Fibroblast of pulmonary artery (primary cell): ENCODE results near the gene PINK1.
A peak's percentile ranks its signal among the peaks of the same experiment; 100 is the strongest.
"Not testable (repeated sequence)": the region's sequence is repeated elsewhere in the genome, so short reads cannot be mapped to it uniquely, and the experiment has no call there.

Source experiments
- DNase-seq: peaks from one replicate; pipeline ENCODE4 v3.0.0-alpha.2; 2010; ENCODE audit warnings: low read depth
- H3K4me3 ChIP-seq: replicated peaks from 2 replicates; pipeline ENCODE4 v1.5.1; 2011; ENCODE audit warnings: low read depth, mild to moderate bottlenecking, control low read depth, low read length, moderate library complexity
- TF ChIP-seq, protein P1 (sequence below): IDR thresholded peaks from 2 replicates; pipeline ENCODE4 v1.5.1; 2011; ENCODE audit warnings: mild to moderate bottlenecking, control low read depth, low read length, inconsistent platforms; ENCODE audit errors: missing control alignments

Gene PINK1

DNA sequence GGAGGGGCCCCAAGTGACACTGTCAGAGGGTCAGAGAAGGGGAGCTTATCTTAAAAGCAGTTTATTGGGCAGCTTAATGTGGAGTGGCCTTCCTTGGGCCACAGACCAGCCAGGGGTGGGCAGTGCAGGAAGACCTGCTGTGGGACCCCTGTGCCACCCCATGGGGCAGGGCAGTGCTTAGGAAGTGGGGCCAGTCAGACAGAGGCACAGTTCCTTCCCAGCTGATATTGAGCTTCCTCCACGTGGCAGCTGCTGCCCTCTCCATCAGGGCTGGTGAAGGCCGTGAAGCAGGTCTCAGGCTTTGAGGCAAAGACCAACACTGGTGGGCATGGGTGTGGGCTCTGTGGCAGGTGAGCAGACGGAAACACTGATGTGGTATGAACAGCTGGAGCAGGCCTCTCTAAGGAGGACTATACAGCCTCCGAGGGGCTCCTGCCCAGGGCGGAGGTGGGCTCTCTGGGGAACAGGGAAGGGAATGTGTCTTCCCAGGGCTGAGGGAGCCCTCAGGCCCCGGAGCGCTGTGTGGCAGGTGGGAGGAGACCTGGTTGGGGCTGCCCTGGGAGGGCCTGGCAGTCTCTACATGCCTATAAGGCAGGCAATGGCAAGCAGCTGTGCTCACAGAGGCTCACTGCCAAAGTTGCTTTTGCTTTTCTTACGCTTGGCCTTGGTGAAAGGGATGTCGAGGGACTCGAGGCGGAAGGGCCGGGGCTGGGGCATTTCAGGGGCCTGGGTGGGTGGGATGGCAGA lies 30.9 kb downstream of the PINK1 start:
- no peak overlapping the region for H3K4me3 ChIP-seq
- DNase-seq = no peak
- TF ChIP-seq, protein P1, sequence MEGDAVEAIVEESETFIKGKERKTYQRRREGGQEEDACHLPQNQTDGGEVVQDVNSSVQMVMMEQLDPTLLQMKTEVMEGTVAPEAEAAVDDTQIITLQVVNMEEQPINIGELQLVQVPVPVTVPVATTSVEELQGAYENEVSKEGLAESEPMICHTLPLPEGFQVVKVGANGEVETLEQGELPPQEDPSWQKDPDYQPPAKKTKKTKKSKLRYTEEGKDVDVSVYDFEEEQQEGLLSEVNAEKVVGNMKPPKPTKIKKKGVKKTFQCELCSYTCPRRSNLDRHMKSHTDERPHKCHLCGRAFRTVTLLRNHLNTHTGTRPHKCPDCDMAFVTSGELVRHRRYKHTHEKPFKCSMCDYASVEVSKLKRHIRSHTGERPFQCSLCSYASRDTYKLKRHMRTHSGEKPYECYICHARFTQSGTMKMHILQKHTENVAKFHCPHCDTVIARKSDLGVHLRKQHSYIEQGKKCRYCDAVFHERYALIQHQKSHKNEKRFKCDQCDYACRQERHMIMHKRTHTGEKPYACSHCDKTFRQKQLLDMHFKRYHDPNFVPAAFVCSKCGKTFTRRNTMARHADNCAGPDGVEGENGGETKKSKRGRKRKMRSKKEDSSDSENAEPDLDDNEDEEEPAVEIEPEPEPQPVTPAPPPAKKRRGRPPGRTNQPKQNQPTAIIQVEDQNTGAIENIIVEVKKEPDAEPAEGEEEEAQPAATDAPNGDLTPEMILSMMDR = no peak

- no peak for DNase-seq
- no peak overlapping the region for H3K4me3 ChIP-seq
- TF ChIP-seq, protein P1 = no peak
Observed at GRCh38 chr1:20665726-20666125, 32.5 kb downstream of the PINK1 start.

- no peak for DNase-seq
- TF ChIP-seq, protein P1 = no peak
- H3K4me3 ChIP-seq = no peak overlapping the region
Observed at GRCh38 chr1:20666146-20666545, 32.9 kb downstream of the PINK1 start.

DNA sequence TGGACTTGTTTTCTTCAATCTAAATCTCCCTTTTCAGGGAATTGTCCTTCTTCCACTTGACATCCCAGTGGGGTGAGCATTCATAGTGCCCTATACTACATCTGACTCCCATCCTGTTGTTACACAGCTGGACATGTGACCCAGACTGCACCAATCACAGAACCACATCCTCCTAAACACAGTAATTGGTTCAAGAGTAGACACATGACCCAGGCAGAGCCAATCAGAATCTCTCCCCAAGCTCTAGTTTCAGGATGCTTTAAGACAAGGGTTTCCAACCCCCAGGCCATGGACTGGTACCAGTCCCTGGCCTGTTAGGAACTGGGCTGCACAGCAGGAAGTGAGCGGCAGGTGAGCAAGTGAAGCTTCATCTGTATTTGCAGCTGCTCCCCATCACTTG lies 33.5 kb downstream of the PINK1 start:
- DNase-seq = peak; percentile 6
- no peak overlapping the region for H3K4me3 ChIP-seq
- TF ChIP-seq, protein P1 = no peak

- no peak for DNase-seq
- no peak overlapping the region for H3K4me3 ChIP-seq
- TF ChIP-seq, protein P1 = no peak
Observed at GRCh38 chr1:20668581-20668980, 35.3 kb downstream of the PINK1 start.

DNA sequence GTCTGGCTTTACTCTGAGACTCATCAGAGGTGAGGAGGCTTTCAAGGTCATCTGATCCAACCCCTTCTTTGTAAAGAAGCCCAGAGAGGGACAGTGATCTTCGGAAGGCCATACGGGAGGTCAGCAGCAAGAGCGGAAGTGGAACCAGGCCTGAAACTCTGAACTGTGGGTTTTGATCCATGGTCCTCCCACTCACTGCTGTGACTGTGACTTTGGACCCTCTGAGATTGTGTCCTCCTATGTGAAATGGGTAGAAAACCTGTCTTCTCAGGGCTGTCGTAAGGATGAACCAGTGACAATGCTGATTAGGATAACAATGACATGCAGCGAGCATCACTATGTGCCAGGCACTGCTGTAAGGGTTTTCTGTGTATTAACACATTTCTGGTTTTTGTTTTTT lies 37.7 kb downstream of the PINK1 start:
- no peak for DNase-seq
- no peak overlapping the region for H3K4me3 ChIP-seq
- TF ChIP-seq, protein P1 = no peak

DNA sequence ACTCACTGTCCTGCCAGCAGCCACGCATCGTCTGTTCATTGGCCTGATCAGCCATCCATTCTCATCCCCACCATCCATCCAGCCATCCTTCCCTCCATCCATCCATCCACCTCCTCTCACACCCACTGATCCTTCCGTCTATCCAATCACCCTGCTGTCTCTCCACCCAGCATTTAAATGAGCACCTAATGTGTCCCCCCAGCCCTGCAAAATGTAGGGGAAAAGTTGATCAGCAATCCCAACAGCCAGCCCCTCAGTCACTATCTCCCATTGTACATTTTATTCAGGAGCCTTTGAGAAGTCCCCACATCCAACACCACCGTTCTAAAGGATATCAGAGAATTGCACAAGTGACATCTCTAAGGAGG lies 39.0 kb downstream of the PINK1 start:
- H3K4me3 ChIP-seq = no peak overlapping the region
- DNase-seq = no peak
- TF ChIP-seq, protein P1 = no peak

- DNase-seq = not testable (repeated sequence)
Observed at GRCh38 chr1:20673626-20674025, 40.4 kb downstream of the PINK1 start.

More at GRCh38 chr1:20673626-20674025, 40.4 kb downstream of the PINK1 start:
- not testable (repeated sequence) for H3K4me3 ChIP-seq
